Fibroblast of the aortic adventitia (primary cell): ENCODE measurements around the gene CRAMP1. TPM values are rescaled to one million over a fixed set of nuclear protein-coding genes. Genes with fewer than 3 reads are reported as not detected.

ENCODE experiments used
- DNase-seq: peaks from one replicate; pipeline ENCODE4 v3.0.0-alpha.2; 2010; ENCODE audit warnings: low read depth
- H3K4me3 ChIP-seq: 2 replicates; pipeline ENCODE4 v1.5.1; 2011; ENCODE audit warnings: low read depth, mild to moderate bottlenecking, control low read depth, low read length, moderate library complexity
- CTCF ChIP-seq: IDR thresholded peaks from 2 replicates; pipeline ENCODE4 v1.5.1; 2011; ENCODE audit warnings: mild to moderate bottlenecking, low read length, control low read depth, inconsistent platforms; ENCODE audit not compliant: insufficient read depth
- total RNA-seq: library from RNA; depleted of rRNA; stranded (reverse); fragments of >200 nt; gene quantifications from 2 replicates; pipeline ENCODE4 v1.2.3, GENCODE V29; 2012; ENCODE audit warnings: low replicate concordance

CRAMP1 gene
- total RNA-seq, 1 donor, result 9.9 TPM

GRCh38 chr16:1631931-1632637 lies 19.9 kb downstream of the CRAMP1 start:
- DNase-seq, result no peak
- TF ChIP-seq CTCF, result no peak
- H3K4me3 ChIP-seq, result no peak overlapping the region

- DNase-seq, result no peak
- H3K4me3 ChIP-seq, result no peak overlapping the region
- TF ChIP-seq CTCF, result no peak
These were observed 20.4 kb downstream of the CRAMP1 start for GRCh38 chr16:1632638-1632970.

- DNase-seq, result no peak
- no peak overlapping the region for H3K4me3 ChIP-seq
- no peak for TF ChIP-seq CTCF
These were observed 21.1 kb downstream of the CRAMP1 start for GRCh38 chr16:1633310-1633709.

- no peak for DNase-seq
- no peak overlapping the region for H3K4me3 ChIP-seq
- TF ChIP-seq CTCF, result no peak
These were observed 22.4 kb downstream of the CRAMP1 start for GRCh38 chr16:1634541-1634940.

- H3K4me3 ChIP-seq, result no peak overlapping the region
- TF ChIP-seq CTCF, result no peak
- no peak for DNase-seq
These were observed 22.9 kb downstream of the CRAMP1 start for GRCh38 chr16:1635070-1635469.

- no peak overlapping the region for H3K4me3 ChIP-seq
- TF ChIP-seq CTCF, result no peak
- no peak for DNase-seq
These were observed 25.4 kb downstream of the CRAMP1 start for GRCh38 chr16:1637526-1637925.

- TF ChIP-seq CTCF, result no peak
- H3K4me3 ChIP-seq, result no peak overlapping the region
- DNase-seq, result no peak
These were observed 26.6 kb downstream of the CRAMP1 start for GRCh38 chr16:1638757-1639156.
